DOHH2 (cell line): ENCODE data around the gene ZNF280A.
"Not testable (repeated sequence)": the region's sequence is repeated elsewhere in the genome, so short reads cannot be mapped to it uniquely, and the experiment has no call there.

Experiments
- H3F3A ChIP-seq: fragments of 200-600 bp; sonication (generic), shearing (Covaris generic); 2 replicates; pipeline ENCODE4 v1.6.0; 2016; ENCODE audit warnings: antibody characterized with exemption, mild to moderate bottlenecking; ENCODE audit not compliant: control insufficient read depth, insufficient read depth
- H3K27ac ChIP-seq: fragments of 200-600 bp; sonication (generic); 2 replicates; pipeline ENCODE4 v1.5.1; 2014; ENCODE audit warnings: low read depth, mild to moderate bottlenecking, low read length, moderate library complexity
- H3K27me3 ChIP-seq: fragments of 200-600 bp; sonication (generic); 2 replicates; pipeline ENCODE4 v1.6.1; 2014; ENCODE audit warnings: mild to moderate bottlenecking, low read length, mixed read lengths; ENCODE audit not compliant: control insufficient read depth
- H3K36me3 ChIP-seq: fragments of 200-600 bp; sonication (generic); 2 replicates; pipeline ENCODE4 v1.6.1; 2014; ENCODE audit warnings: mild to moderate bottlenecking, low read length, moderate library complexity, mixed read lengths; ENCODE audit not compliant: control insufficient read depth
- H3K4me1 ChIP-seq: fragments of 200-600 bp; sonication (generic); 2 replicates; pipeline ENCODE4 v1.6.1; 2014; ENCODE audit warnings: mild to moderate bottlenecking, low read length, mixed read lengths; ENCODE audit not compliant: control insufficient read depth
- H3K4me2 ChIP-seq: fragments of 200-600 bp; sonication (generic); 2 replicates; pipeline ENCODE4 v1.6.0; 2014; ENCODE audit warnings: mild to moderate bottlenecking, low read length, moderate library complexity
- H3K4me3 ChIP-seq: fragments of 200-600 bp; sonication (generic); 2 replicates; pipeline ENCODE4 v1.5.1; 2014; ENCODE audit warnings: mild to moderate bottlenecking, low read length, mixed read lengths
- H3K79me2 ChIP-seq: fragments of 200-600 bp; sonication (generic); 2 replicates; pipeline ENCODE4 v1.6.1; 2014; ENCODE audit warnings: mild to moderate bottlenecking, low read length, mixed read lengths; ENCODE audit not compliant: control insufficient read depth
- H3K9me2 ChIP-seq: fragments of 200-600 bp; sonication (generic); replicated peaks from 2 replicates; pipeline ENCODE4 v1.6.1; 2014; ENCODE audit warnings: mild to moderate bottlenecking, low read length, mixed read lengths; ENCODE audit not compliant: control insufficient read depth
- H3K9me3 ChIP-seq: fragments of 200-600 bp; sonication (generic); 2 replicates; pipeline ENCODE4 v1.6.1; 2014; ENCODE audit warnings: antibody characterized with exemption, low read length, mixed read lengths; ENCODE audit not compliant: control insufficient read depth, insufficient read depth
- H4K20me1 ChIP-seq: fragments of 200-600 bp; sonication (generic); 2 replicates; pipeline ENCODE4 v1.6.0; 2014; ENCODE audit warnings: low read depth, mild to moderate bottlenecking, antibody characterized with exemption, low read length, moderate library complexity; ENCODE audit not compliant: control insufficient read depth, insufficient read depth
- CTCF ChIP-seq: fragments of 200-600 bp; sonication (generic); IDR thresholded peaks from one replicate; pipeline ENCODE4 v1.5.1; 2014; ENCODE audit warnings: antibody characterized with exemption, mild to moderate bottlenecking, low read depth, low read length; ENCODE audit not compliant: poor library complexity, severe bottlenecking
- EZH2phosphoT487 ChIP-seq: fragments of 200-600 bp; sonication (generic); IDR thresholded peaks from 2 replicates; pipeline ENCODE4 v1.6.1; 2017; ENCODE audit warnings: borderline replicate concordance, mild to moderate bottlenecking, antibody characterized with exemption, low read length, moderate library complexity, mixed read lengths

Gene ZNF280A

GRCh38 chr22:22478470-22478869 lies 41.6 kb downstream of the ZNF280A start:
- no peaks in the 10 kb centered on the region for H4K20me1 ChIP-seq
- no peaks in the 10 kb centered on the region for H3K27me3 ChIP-seq
- no peak overlapping the region for H3K27ac ChIP-seq
- H3K79me2 ChIP-seq = no peaks in the 10 kb centered on the region
- no peaks in the 10 kb centered on the region for H3K36me3 ChIP-seq
- H3K9me2 ChIP-seq = no peaks in the 10 kb centered on the region
- no peak overlapping the region for H3K4me3 ChIP-seq
- H3K4me1 ChIP-seq = peaks cover 12% of the 10 kb centered on the region
- no peaks in the 10 kb centered on the region for H3K9me3 ChIP-seq
- no peak overlapping the region for H3K4me2 ChIP-seq
- TF ChIP-seq CTCF = no peak
- TF ChIP-seq EZH2phosphoT487 = no peak
- H3F3A ChIP-seq = no peaks in the 10 kb centered on the region

DNA sequence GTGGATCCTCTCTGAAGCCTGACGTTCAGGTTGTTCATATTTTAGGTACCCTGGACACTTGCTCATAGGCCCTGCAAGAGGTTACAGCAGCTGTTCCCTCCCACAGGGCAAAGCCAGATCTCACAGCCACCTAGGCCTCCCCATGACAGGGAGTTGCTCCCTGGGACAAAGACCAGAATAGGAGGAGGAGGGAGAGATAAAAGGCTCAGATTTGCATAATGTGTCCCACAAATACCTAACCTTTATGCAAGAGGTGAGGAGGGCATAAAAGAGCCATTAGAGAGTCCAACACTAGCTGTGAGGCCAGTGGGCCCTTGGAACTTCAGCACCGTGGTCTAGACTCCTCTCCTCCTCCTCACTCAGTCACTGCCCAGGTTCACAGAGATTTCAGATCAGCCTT lies 45.3 kb downstream of the ZNF280A start:
- no peaks in the 10 kb centered on the region for H3K27me3 ChIP-seq
- TF ChIP-seq EZH2phosphoT487 = no peak
- no peaks in the 10 kb centered on the region for H3F3A ChIP-seq
- no peaks in the 10 kb centered on the region for H3K79me2 ChIP-seq
- H4K20me1 ChIP-seq = no peaks in the 10 kb centered on the region
- no peak overlapping the region for H3K4me3 ChIP-seq
- H3K9me3 ChIP-seq = peaks cover 2% of the 10 kb centered on the region; the same call in 1 of the 2 replicates
- H3K4me2 ChIP-seq = no peak overlapping the region
- H3K27ac ChIP-seq = no peak overlapping the region
- peaks cover 9% of the 10 kb centered on the region for H3K4me1 ChIP-seq
- H3K9me2 ChIP-seq = no peaks in the 10 kb centered on the region
- H3K36me3 ChIP-seq = no peaks in the 10 kb centered on the region

DNA sequence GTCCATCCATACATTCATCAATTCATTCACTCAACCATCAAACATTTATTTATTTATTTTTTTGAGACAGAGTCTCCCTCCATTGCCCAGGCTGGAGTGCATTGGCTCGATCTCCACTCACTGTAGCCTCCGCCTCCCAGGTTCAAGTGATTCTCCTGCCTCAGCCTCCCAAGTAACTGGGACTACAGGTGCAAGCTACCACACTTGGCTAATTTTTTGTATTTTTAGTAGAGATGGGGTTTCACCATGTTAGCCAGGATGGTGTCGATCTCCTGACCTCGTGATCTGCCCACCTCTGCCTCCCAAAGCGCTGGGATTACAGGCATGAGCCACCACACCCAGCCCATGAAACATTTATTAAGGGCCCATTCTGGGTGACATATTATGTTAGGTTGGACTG lies 49.0 kb downstream of the ZNF280A start:
- not testable (repeated sequence) for H3K27me3 ChIP-seq, H3K4me1 ChIP-seq, H3K27ac ChIP-seq, H3K4me3 ChIP-seq, H3K9me2 ChIP-seq, H3K9me3 ChIP-seq, H3K79me2 ChIP-seq, H4K20me1 ChIP-seq, H3F3A ChIP-seq, H3K36me3 ChIP-seq, H3K4me2 ChIP-seq

- Histone ChIP-seq H3K4me2 (no peak overlapping the region), H3K9me3 (peaks cover 6% of the 10 kb centered on the region; the same call in 1 of the 2 replicates), H3K36me3 (no peaks in the 10 kb centered on the region), H3K4me1 (peaks cover 1% of the 10 kb centered on the region), H3K4me3 (no peak overlapping the region), H4K20me1 (no peaks in the 10 kb centered on the region), H3K9me2 (no peaks in the 10 kb centered on the region), H3K79me2 (no peaks in the 10 kb centered on the region), H3K27ac (no peak overlapping the region), H3F3A (no peaks in the 10 kb centered on the region), H3K27me3 (no peaks in the 10 kb centered on the region)
- TF ChIP-seq EZH2phosphoT487 (no peak), CTCF (no peak)
Measured at GRCh38 chr22:22469527-22469926, 50.5 kb downstream of the ZNF280A start.

DNA sequence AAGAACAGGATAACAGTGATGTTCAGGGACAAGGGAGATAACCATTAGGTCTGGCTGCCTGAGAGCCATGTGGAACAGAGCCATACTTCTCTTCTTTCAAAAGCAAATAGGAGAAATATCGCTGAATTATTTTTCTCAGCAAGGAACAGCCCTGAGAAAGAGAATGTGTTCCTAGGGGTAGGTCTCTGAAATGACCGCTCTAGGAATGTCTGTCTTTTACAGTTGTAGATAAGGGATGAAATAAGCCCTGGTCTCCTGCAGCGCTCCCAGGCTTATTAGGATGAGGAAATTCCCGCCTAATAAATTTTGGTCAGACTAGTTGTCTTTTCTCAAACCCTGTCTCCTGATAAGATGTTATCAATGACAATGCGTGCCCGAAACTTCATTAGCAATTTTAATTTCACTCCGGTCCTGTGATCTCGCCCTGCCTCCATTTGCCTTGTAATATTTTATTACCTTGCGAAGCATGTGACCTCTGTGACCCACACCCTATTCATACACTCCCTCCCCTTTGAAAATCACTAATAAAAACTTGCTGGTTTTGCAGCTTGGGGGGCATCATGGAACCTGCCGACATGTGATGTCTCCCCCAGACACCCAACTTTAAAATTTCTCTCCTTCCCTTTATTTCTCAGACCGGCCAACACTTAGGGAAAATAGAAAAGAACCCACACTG lies 51.1 kb downstream of the ZNF280A start:
- H4K20me1 ChIP-seq, H3K4me1 ChIP-seq, H3K9me2 ChIP-seq, H3F3A ChIP-seq, H3K79me2 ChIP-seq, H3K27me3 ChIP-seq, H3K4me2 ChIP-seq, H3K27ac ChIP-seq, H3K4me3 ChIP-seq, H3K9me3 ChIP-seq, H3K36me3 ChIP-seq: not testable (repeated sequence)
